GM18868 (cell line): ENCODE data around the gene RAD9A.
A peak's percentile ranks its signal among the peaks of the same experiment; 100 is the strongest.

Experiments used
- ATAC-seq: cut with Tn5 transposase; IDR thresholded peaks from one replicate; pipeline ENCODE4 v1.9.1; 2021; ENCODE audit warnings: mild to moderate bottlenecking, moderate library complexity; ENCODE audit not compliant: unreplicated experiment

The RAD9A gene

GRCh38 chr11:67373648-67374570 lies 17.9 kb upstream of the RAD9A start:
- no peak for ATAC-seq

- no peak for ATAC-seq
Measured at GRCh38 chr11:67374571-67375281, 17.1 kb upstream of the RAD9A start.

DNA sequence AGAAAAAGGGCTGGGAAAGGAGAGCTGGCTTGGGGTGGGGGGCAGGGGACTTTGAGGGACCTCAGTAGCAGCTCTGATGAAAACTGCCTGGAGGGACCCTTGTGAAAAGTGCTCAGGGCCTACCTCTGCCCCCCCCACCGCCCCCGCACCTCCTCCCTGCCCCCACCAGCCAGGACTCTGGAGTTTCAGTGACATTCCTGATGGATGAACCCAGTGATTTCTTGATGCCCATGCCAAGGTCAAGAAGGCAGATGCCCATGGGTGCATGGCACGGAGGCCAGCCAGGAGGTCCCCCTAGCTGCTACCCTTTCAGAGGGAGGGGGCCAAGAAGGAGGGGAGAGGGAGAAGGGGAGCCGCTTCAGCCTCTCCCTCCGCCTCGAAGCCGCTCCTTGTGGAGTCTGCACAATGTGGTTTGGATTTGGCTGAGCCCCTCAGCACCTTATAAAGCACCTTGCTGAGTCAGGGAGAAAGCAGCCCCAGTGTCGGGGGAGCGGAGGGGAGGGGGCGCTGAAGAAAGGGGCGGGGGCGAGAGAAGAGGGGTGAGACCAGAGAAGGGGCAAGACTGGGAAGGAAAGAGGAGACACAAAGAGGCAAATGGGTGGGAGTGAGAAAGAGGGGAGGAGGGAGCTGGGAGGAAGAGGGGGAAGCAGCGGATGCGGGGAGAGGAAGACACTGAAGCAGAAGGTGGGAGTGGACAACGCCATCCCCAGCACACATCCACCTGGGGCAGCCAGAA lies 16.3 kb upstream of the RAD9A start:
- no peak for ATAC-seq

GRCh38 chr11:67376063-67376820 lies 15.5 kb upstream of the RAD9A start:
- no peak for ATAC-seq

DNA sequence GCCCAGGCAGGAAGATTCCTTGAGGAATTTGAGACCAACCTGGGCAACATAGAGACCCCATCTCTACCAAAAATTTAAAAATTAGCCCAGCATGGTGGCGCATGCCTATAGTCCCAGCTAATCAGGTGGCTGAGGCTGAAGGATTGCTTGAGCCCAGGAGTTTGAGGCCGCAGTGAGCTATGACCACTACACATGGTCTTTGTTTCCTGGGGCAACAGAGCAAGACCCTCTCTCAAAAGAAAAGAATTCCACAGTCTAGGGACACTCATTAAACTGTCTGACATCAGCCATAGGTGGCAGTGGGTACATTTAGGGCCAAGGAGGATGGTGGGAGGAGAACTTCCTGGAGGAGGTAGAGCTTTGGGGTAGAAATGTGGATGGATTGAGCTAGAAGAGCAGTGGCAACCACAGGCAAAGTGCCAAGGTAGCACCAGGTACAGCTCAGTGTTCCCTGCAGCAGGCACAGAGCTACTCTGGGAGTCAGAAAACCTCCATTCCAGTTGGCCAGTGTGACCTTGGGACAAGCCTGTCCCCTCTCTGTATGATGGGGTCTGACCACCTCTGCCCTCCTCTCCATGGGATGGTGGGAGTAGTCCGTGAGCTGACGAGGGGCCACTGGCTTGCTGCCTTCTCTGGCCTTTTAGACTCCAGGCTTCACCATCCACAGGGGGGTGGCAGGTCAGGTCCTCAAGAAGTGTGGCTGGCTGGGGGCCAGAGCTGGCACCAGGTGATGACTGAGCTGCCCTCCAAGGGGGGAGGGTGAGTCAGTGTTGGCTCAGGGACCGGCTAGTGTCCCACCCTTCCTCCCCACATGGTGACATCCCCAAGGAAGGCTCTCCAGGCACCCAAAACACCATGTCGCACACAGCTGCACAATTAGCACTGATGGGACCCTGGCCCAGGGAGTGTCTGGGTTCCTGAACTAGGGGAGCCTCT lies 14.6 kb upstream of the RAD9A start:
- no peak for ATAC-seq

DNA sequence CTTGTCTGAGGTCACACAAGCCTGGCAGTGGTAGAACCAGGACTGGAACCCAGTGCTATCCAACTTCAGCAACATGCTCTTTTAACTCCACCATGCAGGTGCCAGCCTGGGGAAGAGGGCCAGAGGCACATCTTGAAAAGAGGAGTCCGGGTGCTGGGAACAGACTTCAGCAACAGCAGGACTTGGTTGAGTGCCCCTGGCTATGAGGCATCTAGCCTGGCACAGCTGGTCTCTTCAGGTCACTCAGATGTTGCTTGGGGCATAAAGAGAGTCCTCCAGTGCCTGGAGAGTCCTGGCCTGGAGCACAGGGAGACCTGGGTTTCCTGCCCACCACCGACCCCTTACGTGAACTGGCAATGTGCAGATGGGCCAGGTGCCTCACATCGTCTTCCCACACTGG lies 13.2 kb upstream of the RAD9A start:
- no peak for ATAC-seq

DNA sequence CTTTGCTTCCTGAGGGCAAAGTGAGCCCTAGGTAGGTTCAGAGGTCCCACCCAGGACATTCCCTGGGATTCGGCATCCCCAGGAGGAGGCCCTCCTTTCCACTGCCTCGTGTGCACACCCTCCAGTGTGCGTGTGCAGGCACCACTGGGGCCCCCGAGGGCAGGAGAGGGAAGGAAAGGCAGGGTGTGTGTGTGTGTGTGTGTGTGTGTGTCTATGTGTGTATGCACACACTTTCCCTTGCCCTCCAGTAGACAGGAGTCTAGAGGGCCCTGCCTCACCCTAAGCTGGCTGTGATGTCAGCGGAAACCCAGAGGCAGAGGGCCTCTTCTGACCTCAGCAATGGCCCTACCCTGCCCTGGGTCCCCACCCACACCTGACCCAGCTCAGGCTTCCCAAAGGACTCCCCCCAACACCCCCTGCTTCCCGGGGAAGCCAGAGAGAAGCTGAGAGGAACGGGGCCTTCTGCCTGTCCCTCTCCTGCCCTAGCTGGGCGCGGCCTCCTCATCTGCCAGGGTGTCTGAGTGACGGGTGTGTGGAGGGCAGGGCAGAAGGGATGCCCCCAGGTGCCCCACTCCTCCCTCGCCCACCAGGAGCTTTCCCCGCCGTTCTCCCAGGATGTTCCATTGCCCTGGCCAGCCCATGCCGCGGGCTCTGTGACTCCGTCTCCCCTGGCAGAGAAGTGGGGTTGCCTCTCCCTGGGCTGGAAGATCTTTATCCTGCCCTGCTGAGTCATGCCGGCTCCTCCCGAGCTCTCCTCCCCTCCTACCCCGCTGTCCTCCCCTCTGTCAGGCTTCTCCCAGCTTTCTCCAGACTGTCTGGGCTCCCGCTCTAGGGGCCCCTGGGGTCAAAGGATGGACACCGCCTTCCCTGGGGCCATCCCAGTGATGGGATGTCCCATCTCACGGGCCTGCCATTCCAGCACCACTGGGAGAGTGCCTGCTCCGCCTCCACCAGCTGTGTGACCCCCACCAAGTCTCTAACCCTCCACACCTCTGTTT lies 12.4 kb upstream of the RAD9A start:
- no peak for ATAC-seq

GRCh38 chr11:67381244-67381972 lies 10.4 kb upstream of the RAD9A start:
- ATAC-seq, result no peak

DNA sequence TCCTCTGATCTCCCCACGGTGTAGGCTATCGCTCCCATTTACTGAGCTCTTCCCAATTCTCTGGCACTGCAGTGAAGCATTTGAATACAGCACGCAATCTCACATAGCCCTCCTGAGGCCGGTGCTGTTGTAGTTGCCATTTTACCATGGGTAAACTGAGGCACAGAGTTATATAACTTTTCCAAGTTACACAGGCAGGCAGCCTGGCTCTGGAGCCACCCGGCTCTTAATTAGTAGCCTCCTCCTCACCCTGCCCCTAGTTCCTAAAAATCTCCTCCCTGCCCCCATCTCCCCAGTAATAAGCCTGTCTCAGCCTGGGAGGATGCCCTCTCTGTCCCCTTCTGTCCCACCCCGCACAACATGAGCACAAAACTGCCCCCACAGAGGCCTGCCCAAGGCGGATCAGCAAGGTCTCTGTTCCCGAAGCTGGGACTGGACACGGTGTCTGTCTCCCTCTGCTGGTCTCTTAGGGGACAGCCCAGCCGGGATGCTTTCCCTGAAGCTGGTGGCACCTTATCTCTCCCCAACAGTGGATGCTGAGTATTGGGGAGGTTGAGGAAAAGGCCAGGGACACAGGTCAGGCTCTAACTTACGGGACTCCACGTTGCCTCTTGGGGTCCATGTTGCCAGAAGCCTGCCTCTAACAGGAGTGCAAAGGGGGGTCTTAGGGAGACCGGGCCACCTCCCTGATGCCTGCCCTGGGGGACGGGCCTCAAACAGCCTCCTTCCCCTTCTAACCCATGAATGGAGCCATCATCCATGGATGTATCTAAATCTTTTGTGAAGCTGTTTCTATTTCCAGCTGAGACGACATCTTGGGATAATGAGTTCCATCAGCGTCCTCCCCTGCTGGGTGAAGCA lies 9.3 kb upstream of the RAD9A start:
- ATAC-seq, result peak; percentile 46

DNA sequence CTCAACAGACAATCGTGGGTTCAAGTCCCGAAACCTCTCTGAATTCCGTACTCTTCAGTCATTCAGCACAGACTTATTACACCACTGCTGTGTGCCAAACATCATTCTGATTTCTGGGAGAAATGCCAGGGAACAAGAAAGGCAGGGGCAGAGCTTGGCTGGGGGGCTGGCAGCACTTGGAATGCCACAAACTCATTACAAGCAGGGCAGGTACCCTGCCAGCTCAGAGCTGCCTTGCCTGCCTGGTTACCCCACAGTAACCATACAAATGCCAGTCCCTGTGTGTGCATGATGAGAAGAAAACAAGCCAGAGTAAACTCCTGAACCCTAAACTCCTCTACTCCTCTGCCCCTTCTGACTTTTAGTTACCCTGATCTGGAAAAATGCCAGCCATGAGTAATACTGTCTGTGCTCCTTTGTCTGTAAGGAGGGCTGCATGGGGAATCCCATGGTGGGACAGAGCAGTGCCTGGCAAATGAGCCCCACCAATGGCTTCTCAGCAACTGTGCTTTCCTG lies 6.9 kb upstream of the RAD9A start:
- no peak for ATAC-seq

- no peak for ATAC-seq
Measured at GRCh38 chr11:67387069-67387468, 4.7 kb upstream of the RAD9A start.

GRCh38 chr11:67387518-67387917 lies 4.3 kb upstream of the RAD9A start:
- ATAC-seq, result no peak

DNA sequence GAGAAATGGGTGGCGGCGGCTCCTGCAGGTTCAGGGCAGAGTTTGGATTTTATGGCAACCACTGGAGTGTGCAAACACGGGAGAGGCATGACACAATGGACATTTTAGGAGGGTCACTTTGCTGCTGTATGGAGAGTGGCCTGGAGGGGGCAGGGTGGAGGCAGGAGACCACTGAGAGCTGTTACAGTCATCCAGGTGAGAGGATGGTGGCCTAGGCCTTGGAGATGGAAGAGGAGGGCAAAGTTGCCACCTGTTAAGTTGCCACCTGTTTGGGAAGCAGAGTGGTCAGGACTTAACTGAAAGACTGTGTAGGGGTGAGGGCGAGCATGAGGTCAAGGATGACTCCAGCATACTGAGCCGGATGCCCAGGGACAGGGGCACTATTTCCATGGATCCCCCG lies 2.3 kb upstream of the RAD9A start:
- ATAC-seq, result no peak

DNA sequence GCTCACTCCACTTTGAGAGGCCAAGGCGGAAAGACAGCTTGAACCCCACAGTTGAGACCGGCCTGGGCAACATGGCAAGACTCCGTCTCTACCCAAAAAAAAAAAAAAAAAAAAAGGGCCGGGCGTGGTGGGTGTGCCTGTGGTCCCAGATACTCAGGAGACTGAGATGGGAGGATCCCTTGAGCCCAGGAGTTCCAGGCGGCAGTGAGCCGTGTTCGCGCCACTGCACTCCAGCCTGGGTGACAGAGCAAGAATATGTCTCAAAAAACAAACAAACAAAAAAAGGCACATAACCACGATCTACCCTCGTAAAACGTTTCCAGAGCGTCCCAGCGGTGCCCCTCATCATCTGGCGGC lies 861 bp upstream of the RAD9A start:
- ATAC-seq, result no peak

DNA sequence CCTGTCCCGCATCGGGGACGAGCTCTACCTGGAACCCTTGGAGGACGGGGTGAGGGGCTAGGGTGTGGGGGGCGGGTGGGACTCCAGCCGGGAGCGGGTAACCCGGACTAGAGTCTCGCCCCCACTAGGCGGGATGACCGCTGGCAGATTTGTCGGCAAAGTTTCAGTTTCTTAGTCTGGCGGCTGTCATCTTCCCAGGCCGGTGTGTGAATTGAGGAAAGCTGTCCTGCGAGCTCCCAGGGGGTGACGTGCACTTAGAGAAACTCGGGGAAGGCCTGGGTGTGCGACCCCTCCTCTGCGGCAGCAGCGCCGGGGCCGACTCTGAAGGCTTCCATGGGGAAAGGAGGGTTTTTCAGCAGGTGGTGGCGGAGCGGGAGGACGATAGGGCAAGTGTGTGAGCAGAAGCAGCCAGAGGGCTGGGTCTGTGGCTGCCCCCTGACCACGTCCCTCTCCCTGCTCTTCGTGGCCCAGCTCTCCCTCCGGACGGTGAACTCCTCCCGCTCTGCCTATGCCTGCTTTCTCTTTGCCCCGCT lies 463 bp downstream of the RAD9A start:
- peak; percentile 17 for ATAC-seq

GRCh38 chr11:67393437-67393836 lies 1.7 kb downstream of the RAD9A start:
- no peak for ATAC-seq
